T-cell (primary cell): Measurements from ENCODE around the gene EIF4G3. TPM values are rescaled to one million over a fixed set of nuclear protein-coding genes. Genes with fewer than 3 reads are reported as not detected.

Experiments used
- ATAC-seq, 4 experiments: fragments of 200-7000 bp in 3 of 4; fragments of 150-1000 bp in 1 of 4; cut with Tn5 transposase; replicated peaks in 1 of 4; 1 replicate in 3 of 4; 2 replicates in 1 of 4; pipeline ENCODE4 v1.10.0; 2021; ENCODE audit warnings: moderate library complexity in 3 of 4, mild to moderate bottlenecking in 2 of 4, moderate number of reproducible peaks in 1 of 4
- CTCF ChIA-PET, 2 donors: fragments of 300-600 bp; sonication (Branson Sonifier 250); formaldehyde crosslinking; loops; one replicate each; lab custom pipeline; 2022; ENCODE audit warnings: antibody characterized with exemption in 2 of 2; lab: Charles Lee
- POLR2A ChIA-PET, 2 donors: fragments of 300-600 bp; sonication (Branson Sonifier 250); formaldehyde crosslinking; loops; one replicate each; lab custom pipeline; 2022; ENCODE audit warnings: antibody characterized with exemption in 2 of 2; lab: Charles Lee
- DNase-seq, 35 experiments: peaks; one replicate each; pipeline versions ENCODE4 v3.0.0 to v3.0.0-alpha.2; 2013 to 2023
- H3K27ac ChIP-seq: one replicate; pipeline ENCODE4 v1.5.1; 2013; ENCODE audit warnings: low read length
- H3K27me3 ChIP-seq, 2 experiments: replicated peaks in 1 of 2; 1 replicate in 1 of 2; 2 replicates in 1 of 2; pipeline versions ENCODE4 v1.6.1 to v1.7.0; 2013; ENCODE audit warnings: low read length in 1 of 2, mixed read lengths in 1 of 2; ENCODE audit not compliant: control insufficient read depth in 2 of 2, insufficient read depth in 2 of 2; ENCODE audit errors: extremely low read depth in 1 of 2
- H3K36me3 ChIP-seq, 2 donors: 1 replicate in 1 of 2; 2 replicates in 1 of 2; pipeline versions ENCODE4 v1.6.1 to v1.7.0; 2013; ENCODE audit warnings: low read length in 1 of 2; ENCODE audit not compliant: control insufficient read depth in 2 of 2, insufficient read depth in 1 of 2; ENCODE audit errors: extremely low read depth in 1 of 2
- H3K4me1 ChIP-seq, 2 experiments: 1 replicate in 1 of 2; 2 replicates in 1 of 2; pipeline versions ENCODE4 v1.6.1 to v1.7.0; 2013; ENCODE audit warnings: low read length in 2 of 2, mixed read lengths in 1 of 2; ENCODE audit not compliant: insufficient read depth in 2 of 2, control insufficient read depth in 1 of 2; ENCODE audit errors: extremely low read depth in 1 of 2
- H3K4me3 ChIP-seq, 2 donors: 1 replicate in 1 of 2; 2 replicates in 1 of 2; pipeline versions ENCODE4 v1.5.1 to v1.7.0; 2013; ENCODE audit warnings: mild to moderate bottlenecking in 2 of 2, low read length in 1 of 2, moderate library complexity in 1 of 2; ENCODE audit not compliant: control insufficient read depth in 1 of 2; ENCODE audit errors: extremely low read depth in 1 of 2
- H3K9me3 ChIP-seq: 2 replicates; pipeline ENCODE4 v1.7.0; 2013
- H3K27ac Mint-ChIP-seq, 2 donors: one replicate each; pipeline ENCODE4 v1.8.0; 2020 to 2021; ENCODE audit warnings: mild to moderate bottlenecking in 2 of 2, mixed read lengths in 2 of 2
- H3K27me3 Mint-ChIP-seq, 2 donors: one replicate each; pipeline ENCODE4 v1.8.0; 2021 to 2022; ENCODE audit warnings: mixed read lengths in 2 of 2
- H3K36me3 Mint-ChIP-seq: one replicate; pipeline ENCODE4 v1.8.0; 2021; ENCODE audit warnings: mixed read lengths
- H3K4me1 Mint-ChIP-seq, 3 donors: one replicate each; pipeline ENCODE4 v1.8.0; 2020 to 2022; ENCODE audit warnings: mixed read lengths in 3 of 3, mild to moderate bottlenecking in 1 of 3
- H3K4me3 Mint-ChIP-seq, 3 donors: one replicate each; pipeline ENCODE4 v1.8.0; 2020 to 2022; ENCODE audit warnings: mild to moderate bottlenecking in 3 of 3, mixed read lengths in 3 of 3, moderate library complexity in 3 of 3
- H3K9me3 Mint-ChIP-seq, 3 donors: one replicate each; pipeline ENCODE4 v1.8.0; 2020 to 2022; ENCODE audit warnings: mixed read lengths in 3 of 3
- WGBS: methylation state at CpG from one replicate; pipeline ENCODE4 v1.1.5; 2013; ENCODE audit warnings: missing lambda C conversion rate; ENCODE audit not compliant: insufficient coverage; 5-methylcytosine and 5-hydroxymethylcytosine counted together
- total RNA-seq, 35 experiments: library from RNA in 6 of 35; stranded (reverse) in 6 of 35; fragments of 120-200 nt in 1 of 35; gene quantifications; one replicate each; pipeline versions ENCODE4 v1.2.1 to v1.2.4 and lab custom pipeline; 2013 to 2026

EIF4G3 gene
- total RNA-seq, 5 donors from 2014 or later (not counting 1 experiment from before 2014, with no cell fraction given): 16.8 to 34.1 (median 20.8) TPM

GRCh38 chr1:21089731-21090130 is 87.0 kb downstream of the EIF4G3 start:
- H3K4me3 Mint-ChIP-seq: no peak overlapping the region
- Histone ChIP-seq H3K4me3 (no peak overlapping the region), H3K9me3 (no peaks in the 10 kb centered on the region), H3K27me3 (no peaks in the 10 kb centered on the region), H3K36me3 (no peaks in the 10 kb centered on the region), H3K27ac (no peak overlapping the region), H3K4me1 (no peaks in the 10 kb centered on the region)
- ChIA-PET CTCF (no interaction called here), POLR2A (no interaction called here)
- no peak overlapping the region for H3K27ac Mint-ChIP-seq
- H3K4me1 Mint-ChIP-seq: peaks cover 2 to 13% (median 5%) of the 10 kb centered on the region in 3 donors
- DNase-seq (no peak), ATAC-seq (no peak)
- H3K36me3 Mint-ChIP-seq: peaks cover 23% of the 10 kb centered on the region
- no peaks in the 10 kb centered on the region for H3K9me3 Mint-ChIP-seq
- no peaks in the 10 kb centered on the region for H3K27me3 Mint-ChIP-seq

DNA sequence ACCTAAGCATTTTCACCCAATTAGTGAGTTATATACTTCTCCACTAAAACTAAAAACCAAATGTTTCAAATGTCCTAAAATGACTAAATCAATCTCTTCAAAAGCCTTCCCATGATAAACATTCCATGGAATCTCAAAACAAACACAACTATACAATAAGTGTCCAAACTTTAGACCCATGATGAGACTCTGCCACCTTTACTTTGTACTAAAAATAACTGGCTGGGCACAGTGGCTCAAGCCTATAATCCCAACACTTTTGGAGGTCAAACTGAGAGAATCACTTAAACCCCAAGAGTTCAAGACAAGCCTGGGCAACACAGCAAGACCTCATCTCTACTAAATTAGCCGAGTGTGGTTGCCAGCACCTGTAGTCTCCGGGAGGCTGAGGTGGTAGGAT is 87.4 kb downstream of the EIF4G3 start:
- CTCF ChIA-PET: no interaction called here
- Mint-ChIP-seq H3K4me3 (no peak overlapping the region), H3K9me3 (no peaks in the 10 kb centered on the region), H3K27ac (no peak overlapping the region), H3K4me1 (peaks cover 2 to 13% (median 5%) of the 10 kb centered on the region in 3 donors), H3K27me3 (no peaks in the 10 kb centered on the region), H3K36me3 (peaks cover 25% of the 10 kb centered on the region)
- POLR2A ChIA-PET: no interaction called here
- Histone ChIP-seq H3K4me3 (no peak overlapping the region), H3K27me3 (no peaks in the 10 kb centered on the region), H3K4me1 (no peaks in the 10 kb centered on the region), H3K36me3 (no peaks in the 10 kb centered on the region), H3K9me3 (no peaks in the 10 kb centered on the region), H3K27ac (no peak overlapping the region)
- no peak for ATAC-seq
- DNase-seq: no peak
- WGBS: no CpG with 5 or more reads among the region's 2 CpGs

GRCh38 chr1:21084111-21084810 is 92.4 kb downstream of the EIF4G3 start:
- no peak overlapping the region for H3K4me3 ChIP-seq
- no peaks in the 10 kb centered on the region for H3K4me1 ChIP-seq
- ATAC-seq (no peak), DNase-seq (no peak)
- Mint-ChIP-seq H3K27me3 (no peaks in the 10 kb centered on the region), H3K4me1 (peaks cover 0 to 5% (median 0%) of the 10 kb centered on the region in 3 donors), H3K27ac (no peak overlapping the region), H3K36me3 (peaks cover 26% of the 10 kb centered on the region), H3K4me3 (no peak overlapping the region), H3K9me3 (no peaks in the 10 kb centered on the region)
- H3K27me3 ChIP-seq: no peaks in the 10 kb centered on the region
- no peaks in the 10 kb centered on the region for H3K9me3 ChIP-seq
- WGBS: 50% methylated on average over 2 of the region's 4 CpGs
- ChIA-PET CTCF (no interaction called here), POLR2A (interaction anchor here in 1 of 2 donors (0.6 kb wide), 1 partner anchor 91 kb away, joined by 3 read pairs; no protein-coding TSS in a partner anchor)
- H3K36me3 ChIP-seq: peaks cover 0 to 5% of the 10 kb centered on the region in 2 donors
- H3K27ac ChIP-seq: no peak overlapping the region

- H3K27ac ChIP-seq: no peak overlapping the region
- Mint-ChIP-seq H3K27me3 (no peaks in the 10 kb centered on the region), H3K36me3 (peaks cover 32% of the 10 kb centered on the region), H3K4me1 (peaks cover 0 to 4% (median 0%) of the 10 kb centered on the region in 3 donors), H3K9me3 (no peaks in the 10 kb centered on the region), H3K4me3 (no peak overlapping the region), H3K27ac (no peak overlapping the region)
- no peaks in the 10 kb centered on the region for H3K4me1 ChIP-seq
- DNase-seq (no peak), ATAC-seq (no peak)
- CTCF ChIA-PET: no interaction called here
- H3K4me3 ChIP-seq: no peak overlapping the region
- WGBS: 97% methylated on average over 4 of the region's 6 CpGs
- POLR2A ChIA-PET: no interaction called here
- peaks cover 0 to 5% of the 10 kb centered on the region in 2 donors for H3K36me3 ChIP-seq
- no peaks in the 10 kb centered on the region for H3K9me3 ChIP-seq
- H3K27me3 ChIP-seq: no peaks in the 10 kb centered on the region
Measured at GRCh38 chr1:21082073-21082472, 94.6 kb downstream of the EIF4G3 start.

DNA sequence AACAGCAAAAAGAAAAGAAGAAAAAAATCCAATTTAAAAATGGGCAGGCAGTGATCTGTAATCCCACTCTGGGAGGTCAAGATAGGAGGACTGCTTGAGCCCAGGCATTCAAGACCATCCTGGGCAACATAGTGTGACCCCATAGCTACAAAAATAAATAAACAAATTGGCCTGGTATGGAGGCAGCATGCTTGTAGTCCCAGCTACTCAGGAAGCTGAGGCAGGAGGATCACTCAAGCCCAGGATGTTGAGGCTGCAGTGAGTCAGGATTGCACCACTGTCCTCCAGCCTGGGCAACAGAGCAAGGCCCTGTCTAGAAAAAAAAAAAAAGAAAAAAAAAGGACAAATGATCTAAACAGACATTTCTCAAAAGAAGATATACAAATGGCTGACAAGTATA is 99.6 kb downstream of the EIF4G3 start:
- ChIA-PET CTCF (no interaction called here), POLR2A (no interaction called here)
- Histone ChIP-seq H3K27me3 (no peaks in the 10 kb centered on the region), H3K4me3 (no peak overlapping the region), H3K4me1 (no peaks in the 10 kb centered on the region), H3K9me3 (no peaks in the 10 kb centered on the region), H3K27ac (no peak overlapping the region), H3K36me3 (peaks cover 0 to 5% of the 10 kb centered on the region in 2 donors)
- Mint-ChIP-seq H3K4me3 (no peak overlapping the region), H3K9me3 (no peaks in the 10 kb centered on the region), H3K4me1 (peaks cover 0 to 11% (median 5%) of the 10 kb centered on the region in 3 donors), H3K27me3 (no peaks in the 10 kb centered on the region), H3K36me3 (peaks cover 39% of the 10 kb centered on the region), H3K27ac (peak overlapping the region in 1 of 2 donors; percentile 31)
- no peak for DNase-seq
- ATAC-seq: no peak

DNA sequence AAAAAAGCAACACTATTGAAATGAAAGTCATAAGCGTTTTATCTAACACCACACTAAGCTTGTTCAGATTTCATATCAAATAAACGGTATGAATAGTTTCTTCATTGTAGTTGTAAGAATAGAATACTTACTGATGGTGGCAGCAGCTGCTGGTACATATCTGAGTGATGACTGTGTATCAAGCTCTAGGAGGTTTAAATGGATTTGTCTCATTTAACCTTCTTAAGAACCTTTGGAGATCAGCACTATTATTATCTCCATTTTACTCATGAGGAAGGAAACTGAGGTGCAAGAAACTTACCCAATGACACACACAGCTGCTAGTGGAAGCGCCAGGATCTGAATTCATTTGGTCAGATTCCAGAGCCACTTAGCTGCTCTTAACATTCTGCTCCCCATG is 104.0 kb downstream of the EIF4G3 start:
- no peak overlapping the region for H3K27ac Mint-ChIP-seq
- ChIA-PET POLR2A (no interaction called here), CTCF (no interaction called here)
- no peak for ATAC-seq
- DNase-seq: no peak
- H3K27ac ChIP-seq: no peak overlapping the region
- H3K36me3 Mint-ChIP-seq: peaks cover 26% of the 10 kb centered on the region
- H3K36me3 ChIP-seq: no peaks in the 10 kb centered on the region
- WGBS: no CpG with 5 or more reads among the region's 3 CpGs
- no peak overlapping the region for H3K4me3 ChIP-seq
- H3K9me3 Mint-ChIP-seq: no peaks in the 10 kb centered on the region
- peaks cover 0 to 11% (median 5%) of the 10 kb centered on the region in 3 donors for H3K4me1 Mint-ChIP-seq
- H3K4me3 Mint-ChIP-seq: no peak overlapping the region
- no peaks in the 10 kb centered on the region for H3K4me1 ChIP-seq
- H3K27me3 Mint-ChIP-seq: no peaks in the 10 kb centered on the region
- no peaks in the 10 kb centered on the region for H3K27me3 ChIP-seq
- no peaks in the 10 kb centered on the region for H3K9me3 ChIP-seq
